HepG2 (cell line): Measurements from ENCODE around the gene GADD45GIP1. TPM values are rescaled to one million over a fixed set of nuclear protein-coding genes. Genes with fewer than 3 reads are reported as not detected.

Experiments
- MIER3 ChIP-seq: IDR thresholded peaks from 2 replicates; pipeline ENCODE4 v1.6.1; 2016; ENCODE audit warnings: missing compliant biosample characterization, borderline replicate concordance
- ZNF431 ChIP-seq: sonication (generic); formaldehyde crosslinking; IDR thresholded peaks from 2 replicates; pipeline ENCODE4 v1.9.0; 2022; ENCODE audit warnings: missing genetic modification reagents, low read depth, mild to moderate bottlenecking, borderline replicate concordance
- ZSCAN5A ChIP-seq: sonication (generic); formaldehyde crosslinking; IDR thresholded peaks from 2 replicates; pipeline ENCODE4 v1.8.0; 2022; ENCODE audit warnings: mild to moderate bottlenecking, missing genetic modification reagents, borderline replicate concordance
- polyA plus RNA-seq, 8 experiments: library from polyadenylated mRNA; depleted of rRNA in 3 of 8; stranded (reverse) in 7 of 8; unstranded in 1 of 8; fragments of >200 nt; fragmentation: Illumina TruSeq in 4 of 8; extraction: Trizol in 4 of 8; gene quantifications; 2 replicates each; pipeline versions ENCODE4 v1.2.1 to v1.2.3, GENCODE V29; 2011 to 2016; ENCODE audit warnings: low read depth in 4 of 8, missing spikeins in 1 of 8, mixed read lengths in 1 of 8; ENCODE audit not compliant: insufficient read depth in 1 of 8
- total RNA-seq, 5 experiments: library from RNA; depleted of rRNA; stranded (reverse); fragments of >200 nt; fragmentation: Illumina TruSeq; extraction: Trizol; gene quantifications; 2 replicates each; pipeline ENCODE4 v1.2.3, GENCODE V29; 2016; ENCODE audit warnings: low read depth in 1 of 5
- TF ChIP-seq, protein P1 (sequence below): sonication (generic); formaldehyde crosslinking; IDR thresholded peaks from 2 replicates; pipeline ENCODE4 v1.4.0; 2020; ENCODE audit warnings: missing genetic modification reagents
- TF ChIP-seq, protein P2 (sequence below): sonication (generic); formaldehyde crosslinking; IDR thresholded peaks from 2 replicates; pipeline ENCODE4 v1.4.0; 2020; ENCODE audit warnings: missing genetic modification reagents, borderline replicate concordance

The GADD45GIP1 gene
- total and polyA plus RNA-seq, 2 of the 13 experiments (the other 11 are each of a cell fraction or from before 2014, with no cell fraction given), result 24.6 to 30.7 TPM

DNA sequence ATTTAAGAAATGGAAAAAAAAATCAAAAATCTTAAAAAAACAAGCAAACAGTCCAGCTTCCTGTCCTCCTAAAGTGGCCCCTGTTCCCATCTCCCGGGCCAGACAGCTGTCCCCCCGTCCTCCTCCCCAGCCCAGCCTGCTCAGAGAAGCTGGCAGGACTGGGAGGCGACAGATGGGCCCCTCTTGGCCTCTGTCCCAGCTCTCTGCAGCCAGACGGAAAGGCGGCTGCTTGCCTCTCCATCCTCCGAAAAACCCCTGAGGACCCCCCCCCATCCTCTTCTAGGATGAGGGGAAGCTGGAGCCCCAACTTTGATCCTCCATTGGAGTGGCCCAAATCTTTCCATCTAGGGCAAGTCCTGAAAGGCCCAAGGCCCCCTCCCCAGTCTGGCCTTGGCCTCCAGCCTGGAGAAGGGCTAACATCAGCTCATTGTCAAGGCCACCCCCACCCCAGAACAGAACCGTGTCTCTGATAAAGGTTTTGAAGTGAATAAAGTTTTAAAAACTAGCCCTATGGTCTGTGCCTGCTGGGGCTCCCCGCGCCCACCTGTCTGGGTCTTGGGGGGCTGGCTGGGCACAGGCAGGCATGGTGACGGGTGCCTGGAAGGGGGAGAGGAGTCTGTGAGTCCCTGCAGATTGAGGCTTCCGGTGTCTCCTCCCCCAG is 3.8 kb downstream of the GADD45GIP1 start (continued):
- TF ChIP-seq MIER3 (CRISPR knock-in tag), result no peak
- TF ChIP-seq ZNF431, result no peak
- TF ChIP-seq, protein P1, sequence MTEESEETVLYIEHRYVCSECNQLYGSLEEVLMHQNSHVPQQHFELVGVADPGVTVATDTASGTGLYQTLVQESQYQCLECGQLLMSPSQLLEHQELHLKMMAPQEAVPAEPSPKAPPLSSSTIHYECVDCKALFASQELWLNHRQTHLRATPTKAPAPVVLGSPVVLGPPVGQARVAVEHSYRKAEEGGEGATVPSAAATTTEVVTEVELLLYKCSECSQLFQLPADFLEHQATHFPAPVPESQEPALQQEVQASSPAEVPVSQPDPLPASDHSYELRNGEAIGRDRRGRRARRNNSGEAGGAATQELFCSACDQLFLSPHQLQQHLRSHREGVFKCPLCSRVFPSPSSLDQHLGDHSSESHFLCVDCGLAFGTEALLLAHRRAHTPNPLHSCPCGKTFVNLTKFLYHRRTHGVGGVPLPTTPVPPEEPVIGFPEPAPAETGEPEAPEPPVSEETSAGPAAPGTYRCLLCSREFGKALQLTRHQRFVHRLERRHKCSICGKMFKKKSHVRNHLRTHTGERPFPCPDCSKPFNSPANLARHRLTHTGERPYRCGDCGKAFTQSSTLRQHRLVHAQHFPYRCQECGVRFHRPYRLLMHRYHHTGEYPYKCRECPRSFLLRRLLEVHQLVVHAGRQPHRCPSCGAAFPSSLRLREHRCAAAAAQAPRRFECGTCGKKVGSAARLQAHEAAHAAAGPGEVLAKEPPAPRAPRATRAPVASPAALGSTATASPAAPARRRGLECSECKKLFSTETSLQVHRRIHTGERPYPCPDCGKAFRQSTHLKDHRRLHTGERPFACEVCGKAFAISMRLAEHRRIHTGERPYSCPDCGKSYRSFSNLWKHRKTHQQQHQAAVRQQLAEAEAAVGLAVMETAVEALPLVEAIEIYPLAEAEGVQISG (CRISPR knock-in tag), result no peak
- TF ChIP-seq ZSCAN5A (CRISPR knock-in tag), result no peak
- TF ChIP-seq, protein P2, sequence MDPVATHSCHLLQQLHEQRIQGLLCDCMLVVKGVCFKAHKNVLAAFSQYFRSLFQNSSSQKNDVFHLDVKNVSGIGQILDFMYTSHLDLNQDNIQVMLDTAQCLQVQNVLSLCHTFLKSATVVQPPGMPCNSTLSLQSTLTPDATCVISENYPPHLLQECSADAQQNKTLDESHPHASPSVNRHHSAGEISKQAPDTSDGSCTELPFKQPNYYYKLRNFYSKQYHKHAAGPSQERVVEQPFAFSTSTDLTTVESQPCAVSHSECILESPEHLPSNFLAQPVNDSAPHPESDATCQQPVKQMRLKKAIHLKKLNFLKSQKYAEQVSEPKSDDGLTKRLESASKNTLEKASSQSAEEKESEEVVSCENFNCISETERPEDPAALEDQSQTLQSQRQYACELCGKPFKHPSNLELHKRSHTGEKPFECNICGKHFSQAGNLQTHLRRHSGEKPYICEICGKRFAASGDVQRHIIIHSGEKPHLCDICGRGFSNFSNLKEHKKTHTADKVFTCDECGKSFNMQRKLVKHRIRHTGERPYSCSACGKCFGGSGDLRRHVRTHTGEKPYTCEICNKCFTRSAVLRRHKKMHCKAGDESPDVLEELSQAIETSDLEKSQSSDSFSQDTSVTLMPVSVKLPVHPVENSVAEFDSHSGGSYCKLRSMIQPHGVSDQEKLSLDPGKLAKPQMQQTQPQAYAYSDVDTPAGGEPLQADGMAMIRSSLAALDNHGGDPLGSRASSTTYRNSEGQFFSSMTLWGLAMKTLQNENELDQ (CRISPR knock-in tag), result no peak
